ENCODE results near the gene OR4F15. TPM values are rescaled to one million over a fixed set of nuclear protein-coding genes. Genes with fewer than 3 reads are reported as not detected.

OR4F15 gene
- total RNA-seq, 1 experiment from 2014 or later, result not detected

- no peak overlapping the region for H3K27ac ChIP-seq (ENCODE audit: low read depth, low read length)
- no peak overlapping the region for H3K4me2 ChIP-seq (ENCODE audit: low read length)
- POLR2A ChIA-PET, result no interaction called here
- no peak for TF ChIP-seq CEBPB (IDR thresholded peaks at IDR 0.05; ENCODE audit: low read depth)
- TF ChIP-seq POLR2A (IDR thresholded peaks at IDR 0.05; ENCODE audit: borderline replicate concordance, extremely low read depth, insufficient read depth, insufficient read length), result no peak
- no peak for TF ChIP-seq ATF3 (IDR thresholded peaks at IDR 0.05)
- no peak for TF ChIP-seq ZFX (IDR thresholded peaks at IDR 0.05)
- TF ChIP-seq, protein P1, sequence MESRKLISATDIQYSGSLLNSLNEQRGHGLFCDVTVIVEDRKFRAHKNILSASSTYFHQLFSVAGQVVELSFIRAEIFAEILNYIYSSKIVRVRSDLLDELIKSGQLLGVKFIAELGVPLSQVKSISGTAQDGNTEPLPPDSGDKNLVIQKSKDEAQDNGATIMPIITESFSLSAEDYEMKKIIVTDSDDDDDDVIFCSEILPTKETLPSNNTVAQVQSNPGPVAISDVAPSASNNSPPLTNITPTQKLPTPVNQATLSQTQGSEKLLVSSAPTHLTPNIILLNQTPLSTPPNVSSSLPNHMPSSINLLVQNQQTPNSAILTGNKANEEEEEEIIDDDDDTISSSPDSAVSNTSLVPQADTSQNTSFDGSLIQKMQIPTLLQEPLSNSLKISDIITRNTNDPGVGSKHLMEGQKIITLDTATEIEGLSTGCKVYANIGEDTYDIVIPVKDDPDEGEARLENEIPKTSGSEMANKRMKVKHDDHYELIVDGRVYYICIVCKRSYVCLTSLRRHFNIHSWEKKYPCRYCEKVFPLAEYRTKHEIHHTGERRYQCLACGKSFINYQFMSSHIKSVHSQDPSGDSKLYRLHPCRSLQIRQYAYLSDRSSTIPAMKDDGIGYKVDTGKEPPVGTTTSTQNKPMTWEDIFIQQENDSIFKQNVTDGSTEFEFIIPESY (IDR thresholded peaks at IDR 0.05; ENCODE audit: extremely low read depth, insufficient replicate concordance, low read length), result no peak
- TF ChIP-seq CTCF (IDR thresholded peaks at IDR 0.05 in 2 of 3, conservative IDR thresholded peaks at IDR 0.05 in 1 of 3; ENCODE audit: borderline replicate concordance in 1 of 3, insufficient read depth in 1 of 3, low read depth in 2 of 3, low read length in 2 of 3), result no peak
- no peak for TF ChIP-seq EZH2phosphoT487 (IDR thresholded peaks at IDR 0.05; ENCODE audit: borderline replicate concordance)
- TF ChIP-seq EGR1 (IDR thresholded peaks at IDR 0.05; ENCODE audit: low read depth), result no peak
- no peak for TF ChIP-seq EZH2 (IDR thresholded peaks at IDR 0.05)
- no peak overlapping the region for H2AFZ ChIP-seq (ENCODE audit: low read depth, low read length, poor library complexity, severe bottlenecking)
- H3K4me3 ChIP-seq (replicated peaks in 1 of 2; ENCODE audit: low read depth in 1 of 2, low read length in 2 of 2), result no peak overlapping the region
- BruUV-seq (replicated peaks), result no TSS peak
- no peaks in the 10 kb centered on the region for H3K9me3 ChIP-seq (ENCODE audit: control insufficient read depth in 1 of 2, insufficient read depth in 1 of 2, low read depth in 1 of 2, low read length in 2 of 2)
- H4K20me1 ChIP-seq (ENCODE audit: insufficient read depth), result no peaks in the 10 kb centered on the region
- ATAC-seq (no peak), DNase-seq (ENCODE audit: low read depth, low spot score) (no peak)
- H3K79me2 ChIP-seq (ENCODE audit: insufficient read depth, low read length), result no peaks in the 10 kb centered on the region
- no peaks in the 10 kb centered on the region for H3K9me2 ChIP-seq (ENCODE audit: insufficient read depth)
- no peaks in the 10 kb centered on the region for H3K36me3 ChIP-seq (ENCODE audit: control insufficient read depth in 1 of 2, insufficient read depth in 2 of 2, low read length in 2 of 2)
- CTCF ChIA-PET, result no interaction called here
- RAD21 ChIA-PET (ENCODE audit: low non-redundant PET in 1 of 2, low total read pairs in 2 of 2, uncharacterized antibody in 2 of 2, unreplicated experiment in 2 of 2), result no interaction called here
- H3K9ac ChIP-seq (ENCODE audit: low read length), result no peak overlapping the region
- intact Hi-C loops (cut with micrococcal nuclease), result no loop called here
- H3K4me1 ChIP-seq (ENCODE audit: control insufficient read depth in 1 of 2, insufficient read depth in 2 of 2, low read length in 2 of 2), result no peaks in the 10 kb centered on the region
- H3K27me3 ChIP-seq (ENCODE audit: insufficient read depth, low read length), result peaks cover 27% of the 10 kb centered on the region
Measured at GRCh38 chr15:101827257-101827656, 15.3 kb downstream of the OR4F15 start.

Measured in HCT116 (cell line).